Stomach (tissue), 4 donors: ENCODE measurements around the gene PALLD.

ENCODE experiments used
- CTCF ChIP-seq, 7 experiments: fragments of 450-650 bp in 4 of 7; fragments of 200-600 bp in 3 of 7; sonication (generic) in 3 of 7; IDR thresholded peaks; one replicate each; pipeline ENCODE4 v1.5.1; 2016 to 2019; ENCODE audit warnings: antibody characterized with exemption in 7 of 7, control low read depth in 2 of 7, mild to moderate bottlenecking in 1 of 7
- EP300 ChIP-seq: sonication (generic); formaldehyde crosslinking; IDR thresholded peaks from one replicate; pipeline ENCODE4 v1.6.1; 2017; ENCODE audit warnings: antibody characterized with exemption
- POLR2A ChIP-seq, 4 donors: fragments of 450-650 bp; IDR thresholded peaks; one replicate each; pipeline ENCODE4 v1.6.1; 2016; ENCODE audit warnings: antibody characterized with exemption in 4 of 4, control low read depth in 2 of 4, mild to moderate bottlenecking in 1 of 4, moderate library complexity in 1 of 4
- POLR2AphosphoS5 ChIP-seq, 3 donors: sonication (generic); formaldehyde crosslinking; IDR thresholded peaks; one replicate each; pipeline ENCODE4 v1.6.1; 2016; ENCODE audit warnings: antibody characterized with exemption in 3 of 3

DNA sequence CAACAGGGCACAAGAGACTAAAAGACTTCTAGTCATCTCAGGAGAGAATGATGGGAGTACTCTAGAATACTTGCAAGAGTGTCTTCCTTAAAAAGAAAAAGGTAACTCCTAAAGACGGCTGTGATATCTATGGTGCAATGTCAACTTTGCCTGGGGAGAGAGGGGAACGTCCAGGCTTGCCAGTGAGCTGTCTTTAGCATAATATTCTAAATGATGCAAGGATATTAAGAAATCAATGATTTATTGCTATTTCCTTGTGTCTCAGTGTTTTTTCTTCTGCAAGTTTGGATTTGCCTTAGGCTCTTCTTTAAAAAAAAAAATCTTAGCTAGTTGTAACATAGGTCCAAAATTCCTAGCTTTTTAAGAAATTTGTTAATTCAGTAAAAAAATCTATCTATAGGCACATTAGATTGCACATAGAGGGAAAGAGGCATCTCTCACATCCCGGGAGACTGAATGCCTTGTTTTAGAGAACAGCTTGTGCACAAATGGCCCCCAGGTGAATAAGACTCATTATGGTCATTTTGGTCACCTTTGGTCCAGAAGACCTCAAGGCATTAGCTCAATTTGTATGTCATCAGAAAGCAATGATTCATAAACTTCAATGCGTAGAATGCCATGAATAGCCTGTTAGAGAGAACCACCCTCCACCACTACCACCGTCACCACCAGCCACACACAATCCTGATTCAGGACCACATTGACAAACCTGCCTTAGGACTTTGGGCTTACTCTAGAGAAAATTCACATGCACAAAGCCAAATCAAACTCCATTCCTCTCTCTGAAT is 104.1 kb downstream of the PALLD start:
- TF ChIP-seq CTCF (IDR thresholded peaks at IDR 0.05) (no peak), POLR2A (IDR thresholded peaks at IDR 0.05) (no peak), POLR2AphosphoS5 (IDR thresholded peaks at IDR 0.05) (no peak), EP300 (no peak)
